Measurements from ENCODE around the gene PPP1R1B. TPM values are rescaled to one million over a fixed set of nuclear protein-coding genes. Genes with fewer than 3 reads are reported as not detected.

PPP1R1B gene
- total RNA-seq, 1 donor = 4.1 TPM

DNA sequence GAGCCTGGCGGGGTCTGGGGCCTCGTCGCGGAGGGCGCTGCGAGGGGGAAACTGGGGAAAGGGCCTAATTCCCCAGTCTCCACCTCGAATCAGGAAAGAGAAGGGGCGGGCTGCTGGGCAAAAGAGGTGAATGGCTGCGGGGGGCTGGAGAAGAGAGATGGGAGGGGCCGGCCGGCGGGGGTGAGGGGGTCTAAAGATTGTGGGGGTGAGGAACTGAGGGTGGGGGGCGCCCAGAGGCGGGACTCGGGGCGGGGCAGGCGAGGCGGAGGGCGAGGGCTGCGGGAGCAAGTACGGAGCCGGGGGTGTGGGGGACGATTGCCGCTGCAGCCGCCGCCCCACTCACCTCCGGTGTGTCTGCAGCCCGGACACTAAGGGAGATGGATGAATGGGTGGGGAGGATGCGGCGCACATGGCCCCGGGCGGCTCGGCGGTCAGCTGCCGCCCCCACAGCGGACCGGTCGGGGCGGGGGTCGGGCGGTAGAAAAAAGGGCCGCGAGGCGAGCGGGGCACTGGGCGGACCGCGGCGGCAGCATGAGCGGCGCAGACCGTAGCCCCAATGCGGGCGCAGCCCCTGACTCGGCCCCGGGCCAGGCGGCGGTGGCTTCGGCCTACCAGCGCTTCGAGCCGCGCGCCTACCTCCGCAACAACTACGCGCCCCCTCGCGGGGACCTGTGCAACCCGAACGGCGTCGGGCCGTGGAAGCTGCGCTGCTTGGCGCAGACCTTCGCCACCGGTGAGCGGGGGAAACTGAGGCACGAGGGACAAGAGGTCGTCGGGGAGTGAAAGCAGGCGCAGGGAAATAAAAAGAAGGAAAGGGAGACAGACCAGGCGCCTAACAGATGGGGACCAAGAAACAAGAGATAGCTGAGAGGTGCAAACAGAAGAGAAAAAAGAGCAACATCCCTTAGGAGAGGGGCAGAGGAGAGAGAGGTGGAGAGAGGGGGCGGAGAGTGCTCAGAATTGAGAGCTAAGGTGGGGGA lies 41.5 kb downstream of the PPP1R1B start, which contains the start of gene PNMT:
TSS of gene PNMT (plus strand) at position 509 of the 980 bp plus-strand sequence. CDS start at position 532, 23 bp downstream.
- DNase-seq (ENCODE audit: low read depth) = peak; percentile 42
- H3K4me3 ChIP-seq (ENCODE audit: low read depth, low read length) = peak within 1 kb of the TSS; percentile 25

GRCh38 chr17:39669897-39670735 lies 43.4 kb downstream of the PPP1R1B start:
- no peak overlapping the region for H3K4me3 ChIP-seq (ENCODE audit: low read depth, low read length)
- DNase-seq (ENCODE audit: low read depth) = no peak
- TF ChIP-seq, protein P1, sequence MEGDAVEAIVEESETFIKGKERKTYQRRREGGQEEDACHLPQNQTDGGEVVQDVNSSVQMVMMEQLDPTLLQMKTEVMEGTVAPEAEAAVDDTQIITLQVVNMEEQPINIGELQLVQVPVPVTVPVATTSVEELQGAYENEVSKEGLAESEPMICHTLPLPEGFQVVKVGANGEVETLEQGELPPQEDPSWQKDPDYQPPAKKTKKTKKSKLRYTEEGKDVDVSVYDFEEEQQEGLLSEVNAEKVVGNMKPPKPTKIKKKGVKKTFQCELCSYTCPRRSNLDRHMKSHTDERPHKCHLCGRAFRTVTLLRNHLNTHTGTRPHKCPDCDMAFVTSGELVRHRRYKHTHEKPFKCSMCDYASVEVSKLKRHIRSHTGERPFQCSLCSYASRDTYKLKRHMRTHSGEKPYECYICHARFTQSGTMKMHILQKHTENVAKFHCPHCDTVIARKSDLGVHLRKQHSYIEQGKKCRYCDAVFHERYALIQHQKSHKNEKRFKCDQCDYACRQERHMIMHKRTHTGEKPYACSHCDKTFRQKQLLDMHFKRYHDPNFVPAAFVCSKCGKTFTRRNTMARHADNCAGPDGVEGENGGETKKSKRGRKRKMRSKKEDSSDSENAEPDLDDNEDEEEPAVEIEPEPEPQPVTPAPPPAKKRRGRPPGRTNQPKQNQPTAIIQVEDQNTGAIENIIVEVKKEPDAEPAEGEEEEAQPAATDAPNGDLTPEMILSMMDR (IDR thresholded peaks at IDR 0.05; ENCODE audit: insufficient read depth, low read length) = no peak

More for the DNA sequence above, 41.5 kb downstream of the PPP1R1B start, which contains the start of gene PNMT:
- TF ChIP-seq, protein P1 (IDR thresholded peaks at IDR 0.05; ENCODE audit: insufficient read depth, low read length) = peak; percentile 68

DNA sequence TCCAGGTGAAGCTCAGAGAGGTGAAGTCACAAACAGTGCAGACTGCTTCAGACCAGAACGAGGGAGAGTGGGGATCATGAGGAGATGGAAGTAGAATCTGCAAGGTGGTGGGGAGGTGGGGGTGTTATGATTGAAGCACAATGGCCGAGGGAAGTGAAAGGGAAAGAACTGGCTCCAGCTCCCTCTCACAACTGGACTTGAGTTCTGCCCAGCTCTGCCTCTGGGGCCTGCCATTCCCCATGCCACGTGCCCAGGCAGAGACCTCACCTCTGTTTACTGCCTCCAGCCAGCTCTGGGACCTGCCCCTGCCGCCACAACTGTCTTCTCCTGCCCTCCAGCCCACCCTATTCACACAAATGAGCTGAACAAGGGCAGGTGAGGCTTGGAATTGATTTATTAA lies 44.0 kb downstream of the PPP1R1B start:
- no peak for DNase-seq (ENCODE audit: low read depth)
- TF ChIP-seq, protein P1 (IDR thresholded peaks at IDR 0.05; ENCODE audit: insufficient read depth, low read length) = no peak
- H3K4me3 ChIP-seq (ENCODE audit: low read depth, low read length) = no peak overlapping the region

- TF ChIP-seq, protein P1 (IDR thresholded peaks at IDR 0.05; ENCODE audit: insufficient read depth, low read length) = peak; percentile 62
- H3K4me3 ChIP-seq (ENCODE audit: low read depth, low read length) = no peak overlapping the region
- peak; percentile 35 for DNase-seq (ENCODE audit: low read depth)
Measured at GRCh38 chr17:39671651-39672521, 45.1 kb downstream of the PPP1R1B start.

DNA sequence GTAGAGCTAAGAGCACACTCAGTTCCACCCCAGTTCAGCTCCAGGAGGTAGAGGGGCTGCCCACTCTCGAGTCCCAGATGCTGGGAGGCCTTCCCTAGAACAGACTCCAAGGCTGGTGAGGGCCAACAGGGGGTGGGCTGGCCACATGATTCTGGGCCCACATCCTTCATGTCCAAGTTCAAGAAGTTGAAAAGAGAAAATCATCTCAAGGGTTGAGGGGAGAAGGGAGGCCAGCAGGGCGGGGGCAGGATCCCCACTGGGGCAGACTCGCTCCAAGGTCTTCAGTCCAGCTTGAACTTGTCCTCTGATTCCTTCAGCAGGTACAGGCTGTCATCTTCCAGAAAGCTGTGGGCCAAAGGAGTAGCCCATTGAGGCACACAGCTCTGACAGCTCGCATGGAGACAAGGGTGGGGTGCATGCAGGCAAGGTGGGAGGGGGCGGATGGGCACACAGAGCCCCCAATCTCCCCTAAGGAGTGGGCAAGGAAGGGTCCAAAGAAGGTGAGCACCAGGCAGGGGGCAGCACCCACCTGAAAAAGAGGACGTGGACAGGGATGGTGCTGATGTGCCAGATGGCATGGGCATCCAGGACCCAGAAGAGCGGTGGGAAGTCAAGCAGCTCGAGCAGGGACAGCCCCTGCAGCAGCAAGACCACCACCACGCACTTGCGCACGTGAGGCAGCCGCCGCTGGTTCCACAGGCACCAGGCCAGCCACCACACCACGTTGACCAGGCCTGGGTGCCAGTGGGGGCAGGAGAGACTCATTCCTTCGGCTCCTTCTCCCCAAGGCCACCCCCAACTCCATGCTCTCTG lies 46.0 kb downstream of the PPP1R1B start:
- TF ChIP-seq, protein P1 (IDR thresholded peaks at IDR 0.05; ENCODE audit: insufficient read depth, low read length) = no peak
- H3K4me3 ChIP-seq (ENCODE audit: low read depth, low read length) = no peak overlapping the region
- no peak for DNase-seq (ENCODE audit: low read depth)
